Stimulated activated CD4-positive, alpha-beta T cell treated with anti-CD3 and anti-CD28 coated beads, TNF-alpha, amount 100 ng/mL, for 4 hours (primary cell): ENCODE results near the gene CCDC85C.

Source experiments
- DNase-seq, 3 experiments: peaks; one replicate each; pipeline ENCODE4 v3.0.0-alpha.2; 2020; ENCODE audit warnings: low read depth in 3 of 3

The CCDC85C gene

GRCh38 chr14:99630202-99630601 lies 26.2 kb upstream of the CCDC85C start:
- no peak for DNase-seq

DNA sequence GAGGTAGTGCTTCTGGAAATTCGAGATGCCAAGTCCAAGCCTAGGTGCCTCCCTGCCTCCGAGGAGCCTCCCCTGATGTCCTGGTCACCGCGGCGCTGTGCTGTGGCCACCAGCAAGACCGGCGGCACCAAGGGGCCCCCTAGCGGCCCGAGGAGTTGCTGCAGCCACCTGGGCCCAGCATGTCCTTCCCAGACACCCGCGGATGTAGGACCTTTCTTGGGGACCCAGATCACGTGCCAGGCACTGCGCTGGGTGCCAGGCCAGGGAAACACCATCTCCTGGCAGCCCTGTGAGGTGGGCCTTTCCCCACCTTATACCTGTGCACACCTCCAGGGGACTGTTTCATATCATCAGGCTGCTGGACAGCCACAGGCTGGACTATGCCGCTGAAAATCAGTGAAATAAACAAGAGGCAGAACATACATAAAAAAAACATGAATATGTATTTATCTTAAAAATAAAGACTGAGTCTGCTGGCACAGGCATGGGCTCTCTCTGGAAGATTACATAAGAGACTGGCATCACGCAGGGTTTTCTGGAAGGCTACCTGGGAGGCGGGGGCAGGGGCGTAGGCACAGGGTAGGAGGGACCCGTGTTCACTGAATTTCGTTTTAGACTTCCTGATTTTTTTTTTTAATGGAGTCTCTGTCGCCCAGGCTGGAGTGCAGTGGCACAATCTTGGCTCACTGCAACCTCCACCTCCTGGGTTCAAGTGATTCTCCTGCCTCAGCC lies 25.0 kb upstream of the CCDC85C start:
- peak; percentile 29 to 38 (median 29) for DNase-seq

- DNase-seq: no peak
Measured at GRCh38 chr14:99627510-99628381, 23.7 kb upstream of the CCDC85C start.

- DNase-seq: no peak
Measured at GRCh38 chr14:99627100-99627499, 23.1 kb upstream of the CCDC85C start.

DNA sequence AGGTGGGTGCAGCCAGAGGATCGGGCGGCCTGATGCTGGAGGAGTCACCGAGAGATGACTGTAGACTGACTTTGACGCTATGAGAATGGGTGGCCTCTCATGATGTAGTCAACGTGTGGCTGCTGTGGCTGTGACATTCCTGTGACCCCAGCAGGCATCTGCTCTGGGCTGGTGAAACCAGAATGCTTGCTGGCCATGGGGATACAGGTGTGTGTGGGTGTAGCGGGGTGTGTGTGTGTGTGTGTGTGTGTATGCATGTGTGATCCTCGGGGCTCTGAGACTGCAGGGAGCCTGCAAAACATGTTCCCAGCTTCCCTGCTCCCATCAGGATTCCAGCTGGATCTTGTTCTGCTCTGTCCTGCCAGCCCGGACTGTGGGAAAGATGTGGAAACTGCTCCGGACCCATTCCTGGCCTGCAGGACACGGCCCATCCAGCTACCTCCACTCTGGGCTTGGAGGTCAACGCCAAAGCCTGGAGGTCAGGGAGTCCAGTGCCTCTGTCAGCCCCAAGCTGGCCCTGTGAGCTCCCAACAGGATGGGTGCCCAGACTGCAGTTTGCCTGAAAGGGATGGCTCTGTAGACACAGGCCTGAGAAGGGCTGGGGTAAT lies 22.1 kb upstream of the CCDC85C start:
- DNase-seq: no peak

GRCh38 chr14:99625476-99625875 lies 21.5 kb upstream of the CCDC85C start:
- no peak for DNase-seq

DNA sequence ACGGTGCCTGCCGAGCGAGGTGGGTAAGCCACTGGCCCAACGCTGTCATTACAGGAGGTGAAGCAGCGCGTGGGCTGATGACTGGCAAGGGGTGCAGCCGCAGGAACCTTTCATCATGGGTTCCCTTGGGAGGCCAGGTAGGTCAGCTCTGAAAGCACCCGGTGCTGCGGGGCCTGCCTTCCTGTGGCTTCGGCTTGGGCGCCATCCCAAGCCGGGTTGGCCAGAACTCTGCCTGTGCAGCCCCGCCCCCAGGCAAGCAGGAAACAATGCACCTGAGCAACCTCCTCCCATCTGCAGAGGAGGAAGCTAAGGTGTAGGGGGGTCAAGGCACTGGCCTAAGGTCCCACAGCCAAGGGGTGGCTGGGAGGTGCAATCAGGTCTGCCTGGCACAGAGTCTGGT lies 21.0 kb upstream of the CCDC85C start:
- DNase-seq: no peak

DNA sequence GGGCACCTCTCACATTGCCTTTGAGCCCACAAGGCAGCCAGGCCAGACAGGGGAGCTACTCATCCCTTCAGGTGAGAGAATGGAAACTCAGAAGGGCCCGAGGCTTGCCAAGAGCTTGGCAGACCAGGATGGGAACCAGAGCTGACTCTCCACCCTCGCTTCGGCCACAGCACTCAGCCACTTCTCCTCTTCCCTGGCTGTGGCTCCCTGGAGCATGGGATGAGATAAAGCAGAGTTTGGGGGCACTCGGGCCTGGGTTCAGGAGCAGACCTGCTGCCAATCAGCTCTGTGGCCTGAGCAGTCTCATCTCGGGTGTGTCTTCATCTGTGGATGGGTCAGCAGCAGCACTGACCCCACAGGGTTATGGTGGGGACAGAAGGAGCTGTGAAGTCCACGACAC lies 20.0 kb upstream of the CCDC85C start:
- DNase-seq: no peak

- DNase-seq: no peak
Measured at GRCh38 chr14:99621948-99622347, 17.9 kb upstream of the CCDC85C start.

DNA sequence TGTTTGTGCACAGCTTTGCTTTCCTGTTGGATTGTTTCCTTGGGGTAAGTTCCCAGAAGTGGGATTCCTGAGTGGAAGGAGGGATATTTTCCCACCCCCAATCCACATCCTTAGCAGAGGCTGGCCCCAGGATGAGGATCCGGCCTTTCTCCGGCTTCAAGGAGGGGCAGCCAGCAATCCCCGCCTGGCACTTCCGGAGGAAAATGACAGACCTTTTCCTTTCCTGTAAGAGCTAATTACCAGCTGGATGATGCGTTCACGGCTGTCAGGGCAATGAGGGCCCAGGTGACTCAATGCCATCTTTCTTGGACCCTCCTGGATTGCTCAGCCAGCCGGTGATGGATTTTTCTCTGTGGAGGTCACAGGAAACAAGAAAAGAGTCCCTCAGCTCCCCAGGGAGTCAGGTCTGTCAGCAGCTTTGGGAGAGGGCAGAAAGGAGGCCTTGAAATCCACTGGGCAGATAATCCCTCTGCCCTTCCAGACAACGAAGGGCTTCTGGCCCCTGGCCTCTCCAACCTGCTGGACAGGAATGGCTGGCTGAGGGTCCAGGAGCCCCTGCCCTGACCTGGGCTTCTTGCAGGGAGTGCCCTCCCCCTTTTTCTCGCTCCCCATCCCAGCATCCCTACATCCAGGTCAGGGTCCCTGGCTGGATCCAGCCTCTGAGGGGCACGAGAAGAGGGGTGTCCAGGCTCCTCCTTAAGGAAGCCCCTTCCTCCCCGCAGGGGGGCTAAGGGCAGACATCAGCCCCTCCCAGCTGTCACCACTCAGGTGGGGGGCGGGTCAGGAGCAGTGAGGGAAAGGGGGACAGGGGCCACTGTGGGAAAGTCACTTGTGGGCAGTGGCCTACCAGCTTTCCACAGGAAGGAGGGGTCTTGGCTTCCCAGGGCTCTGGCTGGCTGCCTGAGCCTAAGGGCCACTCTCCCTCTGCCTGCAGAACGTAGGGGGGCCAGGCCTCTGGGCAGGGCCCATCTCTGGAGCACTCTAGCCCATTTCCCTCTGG lies 16.1 kb upstream of the CCDC85C start:
- no peak for DNase-seq

GRCh38 chr14:99616832-99617800 lies 13.1 kb upstream of the CCDC85C start:
- no peak for DNase-seq

DNA sequence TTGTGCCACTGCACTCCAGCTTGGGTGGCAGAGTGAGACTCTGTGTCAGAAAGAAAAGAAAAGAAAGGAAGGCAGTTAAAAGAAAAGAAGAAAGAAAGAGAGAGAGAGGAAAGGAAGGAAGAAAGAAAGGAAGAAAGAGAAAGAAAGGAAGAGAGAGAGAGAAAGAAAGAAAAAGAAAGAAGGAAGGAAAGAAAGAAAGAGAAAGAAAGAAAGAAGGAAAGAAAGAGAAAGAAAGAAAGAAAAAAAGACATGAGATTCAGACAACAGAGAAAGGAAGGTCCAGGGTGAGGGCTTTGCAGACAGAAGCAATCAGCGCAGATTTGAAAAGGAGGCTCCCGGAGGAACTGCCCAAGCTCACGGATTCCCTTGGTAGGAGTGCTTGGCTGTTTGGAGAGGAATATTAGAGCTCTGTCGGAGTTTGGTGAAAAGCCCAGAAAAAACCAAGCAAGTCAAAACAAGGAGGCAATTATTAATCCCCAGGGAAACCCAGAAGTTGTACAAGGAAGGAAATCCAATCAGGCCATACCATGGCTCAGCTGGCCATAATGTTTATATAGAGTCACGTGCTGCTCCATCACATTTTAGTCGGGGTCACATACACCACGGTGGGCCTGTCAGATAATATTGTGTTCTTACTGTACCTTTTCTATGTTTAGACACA lies 11.6 kb upstream of the CCDC85C start:
- no peak for DNase-seq

DNA sequence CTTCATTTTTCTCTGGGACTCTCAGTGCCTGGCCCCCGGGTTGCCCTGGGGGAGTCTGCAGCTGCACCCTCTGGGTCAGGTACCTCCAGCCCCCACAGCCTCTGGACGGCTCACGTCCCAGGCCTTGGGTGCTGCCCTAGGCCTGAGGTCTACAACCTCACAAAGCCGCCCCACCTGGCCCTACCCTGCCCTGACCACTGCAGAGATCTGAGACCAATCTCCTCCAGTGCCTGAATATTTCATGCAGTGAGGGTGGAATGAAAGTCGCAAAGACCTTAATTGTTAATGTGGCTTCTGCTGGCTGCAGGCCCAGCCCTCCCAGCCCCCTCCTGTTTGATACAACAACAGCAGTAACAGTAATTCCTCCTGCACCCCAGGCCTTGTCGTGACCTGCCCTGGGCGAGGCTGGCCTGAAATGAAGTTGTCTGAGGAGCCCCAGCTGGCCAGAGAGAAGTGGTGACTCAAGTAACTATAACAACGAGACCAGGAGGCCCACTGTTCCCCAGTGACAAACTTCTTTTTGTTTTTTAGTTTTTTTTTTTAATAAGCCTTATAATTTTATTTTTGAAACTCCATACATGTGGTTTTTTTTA lies 8.8 kb upstream of the CCDC85C start:
- no peak for DNase-seq

DNA sequence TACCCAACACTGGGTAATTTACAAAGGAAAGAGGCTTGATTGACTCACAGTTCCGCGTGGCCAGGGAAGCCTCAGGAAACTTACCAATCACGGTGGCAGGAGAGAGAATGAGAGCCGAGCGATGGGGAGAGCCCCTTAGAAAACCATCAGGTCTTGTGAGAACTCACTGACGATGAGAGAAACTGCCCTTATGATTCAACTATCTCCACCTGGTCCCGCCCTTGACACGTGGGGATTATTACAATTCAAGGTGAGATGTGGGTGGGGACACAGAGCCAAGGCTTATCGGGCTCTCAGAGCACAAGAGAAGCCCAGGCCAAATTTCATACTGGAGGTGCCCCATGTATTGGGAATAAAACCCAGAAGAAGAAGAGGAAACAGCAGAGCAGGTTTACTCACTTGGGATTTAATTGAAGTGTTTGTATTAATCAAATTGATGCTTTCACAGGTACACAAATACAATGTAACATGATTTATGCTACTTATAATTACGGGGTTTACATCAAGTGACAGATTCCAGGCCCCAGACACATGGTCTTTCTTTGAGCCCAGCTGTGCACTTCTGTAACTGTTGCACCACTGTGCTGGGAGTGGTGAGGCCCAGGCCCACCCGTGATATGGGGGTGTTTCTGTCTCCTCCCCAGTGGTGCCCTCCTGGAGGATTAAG lies 8.2 kb upstream of the CCDC85C start:
- DNase-seq: no peak

DNA sequence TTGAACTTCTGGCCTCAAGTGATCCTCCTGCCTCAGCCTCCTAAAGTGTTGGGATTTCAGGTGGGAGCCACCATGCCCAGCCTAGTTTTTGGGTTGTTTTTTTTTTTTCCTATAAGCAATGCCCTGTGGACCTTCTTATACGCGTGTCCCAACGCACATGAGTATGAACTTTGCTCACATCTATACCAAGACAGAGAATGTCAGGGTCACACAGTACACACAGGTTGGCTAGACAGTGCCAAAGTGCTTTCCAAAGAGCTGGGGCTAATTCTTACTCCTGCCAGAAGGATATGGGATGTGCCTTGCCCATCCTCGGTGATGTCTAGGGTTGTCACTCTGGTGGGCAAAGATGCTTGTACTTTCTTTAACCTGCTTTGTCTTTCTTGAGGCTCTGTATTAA lies 7.6 kb upstream of the CCDC85C start:
- no peak for DNase-seq

- DNase-seq: no peak
Measured at GRCh38 chr14:99609245-99610170, 5.5 kb upstream of the CCDC85C start.

GRCh38 chr14:99608591-99608990 lies 4.6 kb upstream of the CCDC85C start:
- no peak for DNase-seq

GRCh38 chr14:99606359-99606758 lies 2.4 kb upstream of the CCDC85C start:
- DNase-seq: no peak
